Caco-2 (cell line): ENCODE data around the gene ZNF23. TPM values are rescaled to one million over a fixed set of nuclear protein-coding genes. Genes with fewer than 3 reads are reported as not detected.

Source experiments
- BruUV-seq: library from RNA; stranded (reverse); fragments of 400-500 nt; replicated peaks from 2 replicates; lab custom pipeline; 2021; lab: Mats Ljungman, UMichigan
- CTCF ChIA-PET: fragments of 300-600 bp; sonication (Branson Sonifier 250); formaldehyde crosslinking; loops from one replicate; lab custom pipeline; 2022; ENCODE audit warnings: antibody characterized with exemption; lab: Charles Lee
- POLR2A ChIA-PET: fragments of 300-600 bp; sonication (Branson Sonifier 250); formaldehyde crosslinking; loops from one replicate; lab custom pipeline; 2022; ENCODE audit warnings: antibody characterized with exemption; lab: Charles Lee
- DNase-seq, 2 experiments: peaks; one replicate each; pipeline versions ENCODE4 v3.0.0 to v3.0.0-alpha.2; 2020 to 2022
- H3K27me3 ChIP-seq: replicated peaks from 2 replicates; pipeline ENCODE4 v1.6.0; 2011; ENCODE audit warnings: low read length; ENCODE audit not compliant: control insufficient read depth, insufficient read depth
- H3K36me3 ChIP-seq: 2 replicates; pipeline ENCODE4 v1.5.1; 2011; ENCODE audit warnings: low read length; ENCODE audit not compliant: control insufficient read depth, insufficient read depth
- H3K4me1 ChIP-seq: fragments of 250-450 bp; sonication (Bioruptor Pico); 2 replicates; pipeline ENCODE4 v1.5.1; 2020; ENCODE audit warnings: mild to moderate bottlenecking
- H3K4me3 ChIP-seq: 2 replicates; pipeline ENCODE4 v1.5.1; 2011; ENCODE audit warnings: low read depth, mild to moderate bottlenecking, control low read depth, low read length
- H3K9me3 ChIP-seq: fragments of 250-450 bp; sonication (Bioruptor Pico); 2 replicates; pipeline ENCODE4 v1.5.1; 2020; ENCODE audit warnings: mild to moderate bottlenecking, moderate library complexity
- H3K27ac Mint-ChIP-seq: one replicate; pipeline ENCODE4 v1.8.0; 2022; ENCODE audit warnings: mixed read lengths; ENCODE audit not compliant: unreplicated experiment
- H3K27me3 Mint-ChIP-seq: one replicate; pipeline ENCODE4 v1.8.0; 2022; ENCODE audit warnings: mixed read lengths; ENCODE audit not compliant: insufficient read depth, unreplicated experiment
- H3K36me3 Mint-ChIP-seq: one replicate; pipeline ENCODE4 v1.8.0; 2022; ENCODE audit warnings: mild to moderate bottlenecking, mixed read lengths; ENCODE audit not compliant: insufficient read depth, unreplicated experiment
- H3K4me1 Mint-ChIP-seq: one replicate; pipeline ENCODE4 v1.8.0; 2022; ENCODE audit warnings: low read depth, mixed read lengths; ENCODE audit not compliant: unreplicated experiment
- H3K4me3 Mint-ChIP-seq: one replicate; pipeline ENCODE4 v1.8.0; 2022; ENCODE audit warnings: mild to moderate bottlenecking, moderate library complexity, mixed read lengths; ENCODE audit not compliant: unreplicated experiment
- H3K9me3 Mint-ChIP-seq: one replicate; pipeline ENCODE4 v1.8.0; 2022; ENCODE audit warnings: mixed read lengths; ENCODE audit not compliant: unreplicated experiment
- CTCF ChIP-seq, 2 experiments: fragments of 200-600 bp in 1 of 2; IDR thresholded peaks; 1 replicate in 1 of 2; 2 replicates in 1 of 2; pipeline versions ENCODE4 v1.5.1 to v1.8.0; 2011 to 2022; ENCODE audit warnings: antibody characterized with exemption in 1 of 2, control low read depth in 1 of 2, inconsistent platforms in 1 of 2, low read depth in 1 of 2, low read length in 1 of 2, mild to moderate bottlenecking in 1 of 2, moderate library complexity in 1 of 2; ENCODE audit not compliant: insufficient read depth in 1 of 2, severe bottlenecking in 1 of 2, unreplicated experiment in 1 of 2
- intact Hi-C: fragments of 100-400 bp; cut with micrococcal nuclease; formaldehyde crosslinking; loops from one replicate; pipeline ENCODE4 v1.10.0; 2022; ENCODE audit not compliant: unreplicated experiment
- total RNA-seq: library from RNA; stranded (reverse); gene quantifications from 2 replicates; pipeline ENCODE4 v1.2.3, GENCODE V29; 2022

ZNF23 gene
- total RNA-seq, 1 experiment from 2014 or later: 9.6 TPM

GRCh38 chr16:71425746-71426068 is 36.3 kb downstream of the ZNF23 start:
- intact Hi-C loops: no loop called here
- no TSS peak for BruUV-seq
- no peak for TF ChIP-seq CTCF (IDR thresholded peaks at IDR 0.05; ENCODE audit: insufficient read depth in 1 of 2, low read depth in 1 of 2, low read length in 1 of 2, severe bottlenecking in 1 of 2, unreplicated experiment in 1 of 2)
- H3K27ac Mint-ChIP-seq: no peak overlapping the region
- no peaks in the 10 kb centered on the region for H3K36me3 Mint-ChIP-seq
- ChIA-PET CTCF (no interaction called here), POLR2A (interaction anchor here (0.7 kb wide), 1 partner anchor 938 kb away, joined by 5 read pairs; no protein-coding TSS in a partner anchor)
- no peak overlapping the region for H3K4me3 Mint-ChIP-seq
- no peak for DNase-seq
- Histone ChIP-seq H3K9me3 (peaks cover 11% of the 10 kb centered on the region), H3K4me1 (no peaks in the 10 kb centered on the region), H3K4me3 (no peak overlapping the region), H3K36me3 (no peaks in the 10 kb centered on the region), H3K27me3 (peaks cover 1% of the 10 kb centered on the region)
- H3K27me3 Mint-ChIP-seq: peaks cover 25% of the 10 kb centered on the region
- peaks cover 10% of the 10 kb centered on the region for H3K9me3 Mint-ChIP-seq
- H3K4me1 Mint-ChIP-seq: no peaks in the 10 kb centered on the region

DNA sequence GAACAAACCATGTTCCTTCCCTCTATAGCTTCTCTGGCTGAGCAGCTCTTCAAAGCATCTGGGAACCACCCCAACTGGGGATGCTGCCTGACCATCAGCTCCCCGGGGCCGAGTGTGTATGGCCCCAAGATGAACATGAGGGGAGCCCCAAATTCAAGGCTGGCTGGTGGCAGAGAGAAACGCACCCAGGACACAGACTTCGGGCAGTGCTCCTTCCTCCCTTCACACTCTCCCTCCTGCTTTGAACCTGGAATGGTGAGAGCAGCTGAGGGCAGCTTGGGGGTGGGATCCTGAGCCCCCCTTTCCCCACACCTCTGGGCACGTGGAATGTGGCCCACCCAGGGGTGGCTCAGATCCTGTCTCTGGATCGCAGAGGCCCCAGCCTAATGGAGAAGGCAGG is 37.4 kb downstream of the ZNF23 start:
- H3K9me3 Mint-ChIP-seq: peaks cover 10% of the 10 kb centered on the region
- Histone ChIP-seq H3K4me3 (no peak overlapping the region), H3K4me1 (no peaks in the 10 kb centered on the region), H3K36me3 (no peaks in the 10 kb centered on the region), H3K27me3 (peaks cover 1% of the 10 kb centered on the region), H3K9me3 (peaks cover 11% of the 10 kb centered on the region)
- ChIA-PET CTCF (interaction anchor here (1.6 kb wide), 1 partner anchor 12 kb away, joined by 5 read pairs; no protein-coding TSS in a partner anchor), POLR2A (no interaction called here)
- H3K27ac Mint-ChIP-seq: no peak overlapping the region
- peaks cover 29% of the 10 kb centered on the region for H3K27me3 Mint-ChIP-seq
- no TSS peak for BruUV-seq
- no peak for TF ChIP-seq CTCF (IDR thresholded peaks at IDR 0.05; ENCODE audit: insufficient read depth in 1 of 2, low read depth in 1 of 2, low read length in 1 of 2, severe bottlenecking in 1 of 2, unreplicated experiment in 1 of 2)
- H3K4me3 Mint-ChIP-seq: no peak overlapping the region
- no peaks in the 10 kb centered on the region for H3K36me3 Mint-ChIP-seq
- no peaks in the 10 kb centered on the region for H3K4me1 Mint-ChIP-seq
- intact Hi-C loops: no loop called here
- no peak for DNase-seq

DNA sequence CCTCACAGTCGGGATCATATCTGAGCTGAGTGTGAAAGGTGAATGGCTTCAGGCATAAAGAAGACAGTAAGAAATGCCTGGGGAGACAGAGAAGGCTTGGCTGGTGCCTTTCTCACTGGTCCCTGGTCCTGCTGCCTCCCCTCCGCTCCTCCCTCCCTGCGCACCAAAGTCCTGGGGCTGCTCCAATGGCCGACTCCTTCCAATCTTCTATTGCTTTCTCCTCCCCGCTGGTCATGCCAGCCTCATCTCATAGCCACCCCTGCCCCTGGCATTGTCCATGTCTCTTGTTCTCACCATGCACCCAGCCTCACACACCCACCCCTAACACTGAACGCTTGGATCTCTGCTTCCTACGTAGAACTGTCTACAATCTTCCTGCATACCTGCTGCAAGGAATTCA is 38.2 kb downstream of the ZNF23 start:
- H3K9me3 ChIP-seq: peaks cover 11% of the 10 kb centered on the region
- TF ChIP-seq CTCF (IDR thresholded peaks at IDR 0.05; ENCODE audit: insufficient read depth in 1 of 2, low read depth in 1 of 2, low read length in 1 of 2, severe bottlenecking in 1 of 2, unreplicated experiment in 1 of 2): no peak
- intact Hi-C loops: no loop called here
- Mint-ChIP-seq H3K9me3 (peaks cover 9% of the 10 kb centered on the region), H3K27me3 (peaks cover 29% of the 10 kb centered on the region), H3K27ac (no peak overlapping the region), H3K36me3 (no peaks in the 10 kb centered on the region), H3K4me3 (no peak overlapping the region), H3K4me1 (no peaks in the 10 kb centered on the region)
- ChIA-PET POLR2A (no interaction called here), CTCF (interaction anchor here (1.6 kb wide), 1 partner anchor 11 kb away, joined by 5 read pairs; no protein-coding TSS in a partner anchor)
- H3K4me1 ChIP-seq: no peaks in the 10 kb centered on the region
- BruUV-seq: no TSS peak
- no peak overlapping the region for H3K4me3 ChIP-seq
- no peaks in the 10 kb centered on the region for H3K36me3 ChIP-seq
- peaks cover 1% of the 10 kb centered on the region for H3K27me3 ChIP-seq
- DNase-seq: no peak
